Measurements from ENCODE around the gene PRIMA1. TPM values are rescaled to one million over a fixed set of nuclear protein-coding genes. Genes with fewer than 3 reads are reported as not detected.

Gene PRIMA1
- total RNA-seq, 1 experiment from 2014 or later = 4.9 TPM

GRCh38 chr14:93676416-93676958 lies 111.8 kb downstream of the PRIMA1 start:
- no peak overlapping the region for H3K4me3 Mint-ChIP-seq
- no peaks in the 10 kb centered on the region; the same call in 1 of the 2 replicates for H3K27me3 Mint-ChIP-seq (ENCODE audit: low read depth)
- ChIA-PET CTCF (no interaction called here), POLR2A (no interaction called here)
- no peaks in the 10 kb centered on the region for H3K9me3 Mint-ChIP-seq
- ATAC-seq = no peak
- no peak overlapping the region for H3K27ac Mint-ChIP-seq
- H3K36me3 Mint-ChIP-seq = no peaks in the 10 kb centered on the region; the same call in 1 of the 2 replicates
- TF ChIP-seq TP53 (CRISPR knock-in tag; IDR thresholded peaks at IDR 0.05) (no peak), ERG (CRISPR knock-in tag; IDR thresholded peaks at IDR 0.05) (no peak), IRF1 (CRISPR knock-in tag; IDR thresholded peaks at IDR 0.05) (no peak), EMX1 (CRISPR knock-in tag; IDR thresholded peaks at IDR 0.05) (no peak), ZNF317 (CRISPR knock-in tag; IDR thresholded peaks at IDR 0.05; ENCODE audit: borderline replicate concordance, low read depth) (no peak), NR1H2 (CRISPR knock-in tag; IDR thresholded peaks at IDR 0.05) (no peak), ZNF671 (CRISPR knock-in tag; IDR thresholded peaks at IDR 0.05) (no peak), FOXP4 (CRISPR knock-in tag; IDR thresholded peaks at IDR 0.05) (no peak), ZNF263 (CRISPR knock-in tag; IDR thresholded peaks at IDR 0.05; ENCODE audit: low read depth) (no peak), MYBL2 (CRISPR knock-in tag; IDR thresholded peaks at IDR 0.05) (no peak), ATF3 (CRISPR knock-in tag; conservative IDR thresholded peaks at IDR 0.05) (no peak), CREM (CRISPR knock-in tag; IDR thresholded peaks at IDR 0.05) (no peak), AR (CRISPR knock-in tag; IDR thresholded peaks at IDR 0.05) (no peak), STAT6 (CRISPR knock-in tag; conservative IDR thresholded peaks at IDR 0.05; ENCODE audit: low read depth) (no peak), ESRRA (CRISPR knock-in tag; IDR thresholded peaks at IDR 0.05; ENCODE audit: borderline replicate concordance) (no peak), GTF2I (CRISPR knock-in tag; conservative IDR thresholded peaks at IDR 0.05) (no peak)
- DNase-seq (ENCODE audit: low spot score) = no peak
- H3K4me1 Mint-ChIP-seq = peaks cover 15% of the 10 kb centered on the region
